GM18502 (cell line): ENCODE measurements around the gene MYBBP1A.
A peak's percentile ranks its signal among the peaks of the same experiment; 100 is the strongest.
"Not testable (repeated sequence)": the region's sequence is repeated elsewhere in the genome, so short reads cannot be mapped to it uniquely, and the experiment has no call there.

Experiments used
- ATAC-seq: cut with Tn5 transposase; IDR thresholded peaks from one replicate; pipeline ENCODE4 v1.9.1; 2021; ENCODE audit warnings: mild to moderate bottlenecking; ENCODE audit not compliant: unreplicated experiment, poor library complexity

MYBBP1A gene, protein sequence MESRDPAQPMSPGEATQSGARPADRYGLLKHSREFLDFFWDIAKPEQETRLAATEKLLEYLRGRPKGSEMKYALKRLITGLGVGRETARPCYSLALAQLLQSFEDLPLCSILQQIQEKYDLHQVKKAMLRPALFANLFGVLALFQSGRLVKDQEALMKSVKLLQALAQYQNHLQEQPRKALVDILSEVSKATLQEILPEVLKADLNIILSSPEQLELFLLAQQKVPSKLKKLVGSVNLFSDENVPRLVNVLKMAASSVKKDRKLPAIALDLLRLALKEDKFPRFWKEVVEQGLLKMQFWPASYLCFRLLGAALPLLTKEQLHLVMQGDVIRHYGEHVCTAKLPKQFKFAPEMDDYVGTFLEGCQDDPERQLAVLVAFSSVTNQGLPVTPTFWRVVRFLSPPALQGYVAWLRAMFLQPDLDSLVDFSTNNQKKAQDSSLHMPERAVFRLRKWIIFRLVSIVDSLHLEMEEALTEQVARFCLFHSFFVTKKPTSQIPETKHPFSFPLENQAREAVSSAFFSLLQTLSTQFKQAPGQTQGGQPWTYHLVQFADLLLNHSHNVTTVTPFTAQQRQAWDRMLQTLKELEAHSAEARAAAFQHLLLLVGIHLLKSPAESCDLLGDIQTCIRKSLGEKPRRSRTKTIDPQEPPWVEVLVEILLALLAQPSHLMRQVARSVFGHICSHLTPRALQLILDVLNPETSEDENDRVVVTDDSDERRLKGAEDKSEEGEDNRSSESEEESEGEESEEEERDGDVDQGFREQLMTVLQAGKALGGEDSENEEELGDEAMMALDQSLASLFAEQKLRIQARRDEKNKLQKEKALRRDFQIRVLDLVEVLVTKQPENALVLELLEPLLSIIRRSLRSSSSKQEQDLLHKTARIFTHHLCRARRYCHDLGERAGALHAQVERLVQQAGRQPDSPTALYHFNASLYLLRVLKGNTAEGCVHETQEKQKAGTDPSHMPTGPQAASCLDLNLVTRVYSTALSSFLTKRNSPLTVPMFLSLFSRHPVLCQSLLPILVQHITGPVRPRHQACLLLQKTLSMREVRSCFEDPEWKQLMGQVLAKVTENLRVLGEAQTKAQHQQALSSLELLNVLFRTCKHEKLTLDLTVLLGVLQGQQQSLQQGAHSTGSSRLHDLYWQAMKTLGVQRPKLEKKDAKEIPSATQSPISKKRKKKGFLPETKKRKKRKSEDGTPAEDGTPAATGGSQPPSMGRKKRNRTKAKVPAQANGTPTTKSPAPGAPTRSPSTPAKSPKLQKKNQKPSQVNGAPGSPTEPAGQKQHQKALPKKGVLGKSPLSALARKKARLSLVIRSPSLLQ (N-terminal part only)

DNA sequence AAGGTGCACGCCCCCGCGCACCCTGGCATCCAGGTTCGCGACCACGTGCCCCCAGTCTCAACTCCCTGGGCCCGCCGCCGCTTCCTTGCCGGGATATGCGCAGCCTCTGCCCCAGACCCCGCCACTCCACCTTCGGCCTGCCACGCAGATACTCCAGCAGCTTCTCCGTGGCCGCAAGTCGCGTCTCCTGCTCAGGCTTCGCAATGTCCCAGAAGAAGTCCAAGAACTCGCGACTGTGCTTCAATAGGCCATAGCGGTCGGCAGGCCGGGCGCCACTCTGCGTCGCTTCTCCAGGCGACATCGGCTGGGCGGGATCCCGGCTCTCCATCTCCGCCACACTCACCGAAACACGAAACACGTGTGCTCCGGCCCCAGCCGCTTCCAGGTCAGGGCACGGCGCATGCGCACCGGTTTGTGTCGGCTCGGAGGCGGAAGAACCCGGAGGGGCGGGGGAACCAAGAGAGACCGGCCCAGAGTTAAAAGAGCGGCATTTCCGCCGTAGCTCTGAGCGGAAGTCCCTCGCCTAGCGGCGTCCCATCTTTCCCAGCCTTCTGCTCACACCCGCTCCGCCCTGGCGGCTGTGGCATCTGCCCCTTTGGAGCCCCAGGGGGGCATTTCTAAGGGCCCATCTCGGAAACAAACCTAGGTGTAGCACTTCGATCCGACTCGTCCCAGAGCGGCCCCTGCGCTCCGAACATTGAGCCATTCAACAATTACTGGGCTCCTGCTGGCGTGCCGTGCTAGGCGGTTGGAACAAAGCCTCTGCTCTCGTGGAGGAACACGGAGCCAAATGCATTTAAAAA, at the start of gene MYBBP1A:
Gene MYBBP1A, minus strand, starts transcription at position 388 of the 803 bp plus-strand sequence. Its CDS starts 60 bp downstream, at position 328.
- peak; percentile 83 for ATAC-seq

DNA sequence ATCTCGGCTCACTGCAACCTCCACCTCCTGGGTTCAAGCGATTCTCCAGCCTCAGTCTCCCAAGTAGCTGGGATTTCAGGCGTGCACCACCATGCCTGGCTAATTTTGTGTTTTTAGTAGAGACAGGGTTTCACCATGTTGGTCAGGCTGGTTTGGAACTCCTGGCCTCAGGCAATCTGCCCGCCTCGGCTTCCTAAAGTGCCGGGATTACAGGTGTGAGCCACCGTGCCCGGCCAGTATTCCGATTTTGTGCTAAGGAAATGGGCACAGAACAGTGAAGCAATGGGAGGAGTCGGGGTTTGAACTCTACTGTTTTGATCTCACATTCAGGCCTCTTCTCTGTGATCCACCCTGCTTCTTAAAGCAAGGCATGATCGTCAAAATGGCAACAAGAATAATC, 49.6 kb upstream of the MYBBP1A start:
- not testable (repeated sequence) for ATAC-seq

DNA sequence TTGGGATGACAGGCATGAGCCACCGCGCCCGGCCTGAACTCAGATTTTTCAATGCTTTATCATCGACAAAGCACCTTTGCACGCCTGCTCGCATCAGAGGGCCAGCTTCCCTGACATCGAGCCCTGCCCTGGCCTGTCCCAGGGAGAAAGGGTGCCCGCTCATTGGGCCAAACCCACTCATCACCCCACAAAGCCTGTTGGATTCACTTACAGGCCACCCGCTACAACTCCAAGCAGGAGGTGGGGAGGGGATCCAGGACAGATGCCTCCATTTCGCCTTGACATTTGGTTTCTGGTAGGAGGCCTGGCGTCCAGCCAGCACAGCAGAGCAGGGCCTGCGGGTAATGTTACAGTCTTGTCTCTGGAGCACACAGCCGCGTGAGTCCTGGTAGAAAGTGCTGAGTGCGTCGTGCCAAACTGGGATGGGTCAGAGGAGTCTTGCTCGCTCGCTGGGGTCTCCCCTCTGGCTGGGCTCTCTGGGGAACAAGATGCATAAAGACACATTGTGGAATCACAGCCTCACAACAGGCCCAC, 49.0 kb upstream of the MYBBP1A start:
- no peak for ATAC-seq

DNA sequence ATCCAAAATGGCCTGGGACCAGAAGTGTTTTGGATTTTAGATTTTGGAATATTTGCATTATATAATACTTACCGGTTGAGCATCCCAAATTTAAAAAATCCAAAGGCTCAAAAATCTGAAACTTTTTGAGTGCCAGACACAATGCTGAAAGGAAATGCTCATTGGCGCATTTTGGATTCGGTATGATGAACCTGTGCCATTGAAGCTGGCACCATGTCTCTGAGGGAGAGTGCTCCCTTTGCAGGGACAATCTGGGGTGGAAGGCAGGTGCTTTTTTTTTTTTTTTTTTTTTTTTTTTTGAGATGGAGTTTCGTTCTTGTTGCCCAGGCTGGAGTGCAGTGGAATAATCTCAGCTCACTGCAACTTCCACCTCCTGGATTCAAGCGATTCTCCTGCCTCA, 46.9 kb upstream of the MYBBP1A start:
- no peak for ATAC-seq

DNA sequence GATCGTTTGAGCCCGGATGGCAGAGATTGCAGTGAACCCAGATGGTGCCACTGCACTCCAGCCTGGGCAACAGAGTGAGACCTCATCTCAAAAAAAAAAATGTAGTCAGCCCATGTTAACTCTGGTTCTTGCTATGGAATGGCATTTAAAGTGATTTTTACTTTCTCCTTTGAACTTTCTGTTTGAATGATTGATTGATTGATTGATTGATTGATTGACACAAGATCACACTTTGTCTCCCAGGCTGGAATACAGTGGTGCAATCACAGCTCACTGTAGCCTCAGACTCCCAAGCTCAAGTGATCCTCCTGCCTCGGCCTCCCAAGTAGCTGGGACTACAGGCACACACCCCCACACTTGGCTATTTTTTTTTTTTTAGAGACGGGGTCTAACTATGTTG, 46.1 kb upstream of the MYBBP1A start:
- no peak for ATAC-seq

DNA sequence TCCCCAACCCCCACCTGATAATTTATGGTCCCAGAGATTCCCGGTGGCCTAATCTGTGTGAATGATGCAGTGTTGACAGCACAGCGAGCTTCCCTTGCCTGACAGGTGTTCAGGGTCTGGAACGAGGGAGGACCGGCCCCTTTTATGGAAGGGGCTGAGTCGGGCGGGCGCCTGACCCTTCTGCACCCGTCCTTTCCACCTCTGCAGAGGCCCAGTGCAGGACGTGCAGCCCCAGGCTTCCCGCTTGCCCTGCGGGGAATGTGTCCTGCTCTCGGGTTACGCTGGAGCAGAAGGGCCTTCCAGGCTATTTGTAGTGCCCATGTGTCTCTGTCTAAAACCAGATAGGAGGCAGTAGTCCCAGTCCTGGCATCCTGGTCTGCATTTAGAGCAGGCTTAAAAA, 45.4 kb upstream of the MYBBP1A start:
- ATAC-seq: no peak

DNA sequence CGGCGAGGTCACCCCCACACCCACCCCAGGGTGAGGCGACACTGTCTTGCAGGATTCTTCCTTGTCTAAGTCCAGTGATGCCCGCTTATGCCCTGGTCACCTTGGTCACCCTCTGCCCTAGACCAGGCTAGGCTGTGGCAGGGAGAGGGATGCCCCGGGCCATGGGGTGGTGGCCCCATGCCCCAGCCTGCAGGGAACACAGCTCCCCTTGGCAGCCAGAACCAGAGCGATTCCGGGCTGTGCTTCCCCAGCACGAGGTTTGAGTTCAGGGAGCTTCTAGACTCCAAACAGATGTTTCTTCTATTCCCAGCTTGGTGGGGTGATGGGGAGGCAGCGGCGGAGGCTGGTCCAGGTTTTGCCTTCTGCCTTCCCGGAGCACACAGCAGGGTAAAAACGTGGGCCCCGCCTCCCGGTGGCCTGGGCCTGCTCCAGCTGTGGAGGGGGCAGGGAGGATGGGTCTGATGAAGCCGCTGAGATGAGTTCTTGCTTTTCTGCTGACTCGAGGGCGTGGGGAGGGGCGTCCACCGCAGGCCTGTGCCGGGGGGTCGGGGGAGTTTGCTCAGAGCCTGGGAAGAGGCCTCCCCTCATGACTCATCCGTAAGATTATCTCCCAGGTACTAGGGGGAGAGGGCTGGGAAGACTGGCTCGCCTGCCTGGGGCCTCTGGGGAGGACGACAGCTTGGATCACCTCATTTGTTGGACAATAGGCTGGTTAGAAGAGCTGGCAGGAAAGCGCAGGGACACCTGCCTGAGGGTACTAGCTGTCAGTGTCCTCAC, 44.5 kb upstream of the MYBBP1A start:
- no peak for ATAC-seq

DNA sequence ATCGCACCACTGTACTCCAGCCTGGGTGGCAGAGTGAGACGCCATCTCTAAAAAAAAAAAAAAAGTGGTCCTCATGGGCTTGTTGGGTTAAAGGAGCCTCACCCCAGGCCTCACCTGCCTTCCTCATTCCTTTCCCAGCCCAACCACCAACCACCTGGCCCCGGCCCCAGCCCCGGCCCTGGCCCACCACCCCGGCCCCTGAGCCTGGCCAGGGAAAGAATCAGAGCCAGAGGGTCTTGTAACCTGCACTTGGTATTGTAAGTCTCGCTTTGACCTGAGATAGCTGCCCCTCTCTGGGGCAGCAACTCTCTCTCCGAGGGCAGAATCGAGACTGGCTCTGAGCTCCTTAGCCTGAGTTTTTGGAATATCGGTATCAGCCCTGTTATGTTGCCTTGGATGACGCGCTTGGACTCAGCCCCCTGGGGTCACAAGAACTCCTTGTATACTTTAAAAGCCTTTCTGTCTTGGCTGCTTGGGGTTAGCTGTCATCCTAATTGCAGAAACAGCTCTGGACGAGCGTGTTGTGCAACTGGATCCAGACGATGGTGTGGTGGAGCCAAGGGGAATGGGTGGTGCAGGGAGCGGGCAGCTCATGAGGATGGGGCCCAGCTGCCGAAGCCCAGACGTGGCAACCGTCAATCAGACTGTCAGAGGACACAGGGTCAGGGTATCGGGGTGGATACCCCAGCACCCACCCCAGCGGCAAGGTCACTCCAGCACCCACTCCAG, 43.8 kb upstream of the MYBBP1A start:
- ATAC-seq: no peak

DNA sequence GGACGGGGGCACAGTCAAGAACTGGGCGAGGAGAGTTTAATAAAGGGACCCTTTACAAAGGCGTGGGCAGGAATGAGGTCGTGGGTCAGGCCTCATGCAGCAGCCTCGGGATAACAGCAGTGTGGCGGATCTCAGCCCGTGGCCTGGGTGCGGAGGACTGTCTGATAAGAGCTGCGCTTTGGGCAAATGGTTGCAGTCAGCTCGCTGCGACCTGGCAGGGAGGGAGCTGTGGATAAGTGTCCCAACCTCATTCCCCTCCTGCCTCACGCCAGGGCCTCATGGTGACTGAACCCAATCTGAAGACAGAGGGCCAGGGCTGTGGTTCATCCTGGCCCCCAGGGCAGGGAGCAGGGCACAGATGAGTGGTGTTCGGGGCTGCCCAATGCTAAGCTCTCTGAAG, 42.8 kb upstream of the MYBBP1A start:
- ATAC-seq: no peak

DNA sequence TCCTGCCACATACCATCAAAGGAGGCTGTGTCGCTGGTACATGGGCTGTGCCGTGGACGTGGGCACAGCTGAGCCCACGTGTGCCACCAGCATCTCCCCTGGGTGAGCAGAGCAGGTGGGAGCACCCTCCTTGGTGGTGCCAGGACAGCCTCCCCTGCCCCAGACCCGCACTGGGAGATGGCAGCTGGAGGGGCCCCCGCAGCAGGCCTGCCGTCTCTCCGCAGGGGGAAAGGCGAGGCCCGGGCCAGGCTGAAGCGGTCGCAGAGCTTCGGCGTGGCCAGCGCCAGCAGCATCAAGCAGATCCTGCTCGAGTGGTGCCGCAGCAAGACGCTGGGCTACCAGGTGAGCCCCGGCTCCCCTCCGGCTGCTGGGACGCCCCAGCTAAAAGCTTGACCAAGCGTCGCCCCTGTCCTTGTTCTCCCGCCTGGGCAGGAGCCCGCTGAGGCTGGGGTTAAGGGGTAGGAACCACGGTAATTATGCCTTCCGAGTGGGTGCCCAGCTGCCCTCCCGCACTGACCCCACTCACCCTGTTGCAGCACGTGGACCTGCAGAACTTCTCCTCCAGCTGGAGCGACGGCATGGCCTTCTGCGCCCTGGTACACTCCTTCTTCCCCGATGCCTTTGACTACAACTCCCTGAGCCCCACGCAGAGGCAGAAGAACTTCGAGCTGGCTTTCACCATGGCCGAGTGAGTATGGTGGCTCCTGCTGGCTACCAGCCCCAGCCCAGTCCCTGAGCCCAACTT, 41.6 kb upstream of the MYBBP1A start:
- ATAC-seq: no peak

DNA sequence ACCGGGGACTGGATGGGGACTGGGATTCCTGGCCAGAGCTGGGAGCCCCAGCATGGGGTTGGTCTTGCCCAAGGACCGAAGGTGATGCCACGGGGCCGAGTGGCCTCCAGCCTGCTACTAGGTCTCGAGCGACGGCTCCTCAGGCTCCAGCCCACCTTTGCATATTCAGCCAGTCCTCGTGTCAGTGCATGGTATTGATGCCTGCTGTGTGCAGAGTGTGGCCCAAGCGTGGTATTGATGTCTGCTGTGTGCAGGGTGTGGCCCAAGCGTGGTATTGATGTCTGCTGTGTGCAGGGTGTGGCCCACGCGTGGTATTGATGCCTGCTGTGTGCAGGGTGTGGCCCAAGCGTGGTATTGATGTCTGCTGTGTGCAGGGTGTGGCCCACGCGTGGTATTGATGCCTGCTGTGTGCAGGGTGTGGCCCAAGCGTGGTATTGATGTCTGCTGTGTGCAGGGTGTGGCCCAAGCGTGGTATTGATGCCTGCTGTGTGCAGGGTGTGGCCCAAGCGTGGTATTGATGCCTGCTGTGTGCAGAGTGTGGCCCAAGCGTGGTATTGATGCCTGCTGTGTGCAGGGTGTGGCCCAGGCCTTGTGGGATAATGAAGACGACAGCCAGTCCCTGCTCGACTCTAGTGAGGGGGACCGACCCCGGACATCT, 40.6 kb upstream of the MYBBP1A start:
- not testable (repeated sequence) for ATAC-seq

DNA sequence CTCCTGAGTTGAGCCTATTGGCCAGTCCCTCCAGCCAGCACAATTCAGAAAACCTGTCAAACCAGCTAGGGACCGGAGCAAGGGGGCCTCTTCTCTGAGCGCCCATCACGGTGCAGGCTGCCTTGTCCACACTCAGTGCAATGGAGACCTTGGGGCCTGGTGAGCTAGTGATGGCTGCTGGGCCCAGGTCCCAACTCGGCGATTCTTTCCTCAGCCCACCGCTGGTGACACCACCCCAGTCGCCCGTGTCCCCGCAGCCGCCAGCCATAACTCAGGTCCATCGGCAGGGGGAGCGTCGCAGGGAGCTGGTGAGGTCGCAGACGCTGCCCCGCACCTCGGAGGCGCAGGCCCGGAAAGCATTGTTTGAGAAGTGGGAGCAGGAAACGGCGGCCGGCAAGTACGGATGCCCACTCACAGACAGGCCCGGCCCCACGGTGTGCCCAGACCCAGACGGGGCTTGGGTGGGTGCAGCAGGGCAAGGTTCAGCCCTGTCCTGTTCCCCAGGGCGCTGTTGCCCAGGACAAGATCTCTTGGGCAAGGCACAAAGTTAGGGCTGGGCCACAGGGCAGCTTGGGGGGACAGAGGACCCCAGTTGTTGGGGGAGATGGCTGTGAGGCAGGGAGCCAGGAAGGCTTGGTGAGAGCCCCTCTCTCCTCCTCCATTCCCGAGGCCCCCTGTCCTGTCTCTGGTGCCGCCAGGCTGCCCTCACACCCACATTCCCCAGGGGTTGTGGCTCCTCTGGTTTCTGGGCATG, 39.9 kb upstream of the MYBBP1A start:
- ATAC-seq: no peak

DNA sequence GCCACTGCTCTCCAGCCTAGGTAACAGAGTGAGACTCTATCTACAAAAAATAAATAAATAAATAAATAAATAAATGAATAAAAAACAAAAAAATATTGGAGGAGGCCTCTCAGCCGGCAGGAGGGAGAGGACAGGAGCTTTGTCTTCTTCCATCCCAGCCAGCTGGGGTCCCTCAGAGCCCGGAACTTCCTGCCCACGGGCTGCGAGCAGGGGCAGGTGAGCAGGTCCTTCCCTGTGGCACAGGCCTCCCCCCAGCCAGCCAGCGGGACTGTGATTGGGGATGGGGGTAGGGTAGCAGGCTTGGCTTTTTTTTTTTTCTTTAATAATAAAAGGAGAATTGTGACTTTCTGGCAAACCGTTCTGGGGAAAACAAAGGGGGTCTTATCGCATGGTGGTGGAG, 39.2 kb upstream of the MYBBP1A start:
- ATAC-seq: no peak

DNA sequence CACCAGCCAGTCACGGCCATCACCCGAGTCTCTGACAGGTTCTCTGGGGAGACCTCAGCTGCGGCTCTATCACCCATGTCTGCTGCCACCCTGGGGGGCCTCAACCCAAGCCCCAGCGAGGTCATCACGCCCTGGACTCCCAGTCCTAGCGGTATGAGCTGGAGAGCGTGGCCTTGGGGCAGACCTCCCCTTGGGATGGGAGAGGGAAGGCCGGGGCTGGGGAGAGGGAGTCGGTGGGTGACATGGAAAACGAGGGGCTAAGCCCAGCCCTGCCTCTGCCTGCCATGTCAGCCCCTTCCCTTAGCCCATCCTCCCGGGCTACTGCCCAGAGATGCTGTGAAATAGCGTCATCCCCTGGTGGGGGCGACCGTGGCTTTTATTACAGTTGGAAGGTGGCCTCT, 37.8 kb upstream of the MYBBP1A start:
- no peak for ATAC-seq

DNA sequence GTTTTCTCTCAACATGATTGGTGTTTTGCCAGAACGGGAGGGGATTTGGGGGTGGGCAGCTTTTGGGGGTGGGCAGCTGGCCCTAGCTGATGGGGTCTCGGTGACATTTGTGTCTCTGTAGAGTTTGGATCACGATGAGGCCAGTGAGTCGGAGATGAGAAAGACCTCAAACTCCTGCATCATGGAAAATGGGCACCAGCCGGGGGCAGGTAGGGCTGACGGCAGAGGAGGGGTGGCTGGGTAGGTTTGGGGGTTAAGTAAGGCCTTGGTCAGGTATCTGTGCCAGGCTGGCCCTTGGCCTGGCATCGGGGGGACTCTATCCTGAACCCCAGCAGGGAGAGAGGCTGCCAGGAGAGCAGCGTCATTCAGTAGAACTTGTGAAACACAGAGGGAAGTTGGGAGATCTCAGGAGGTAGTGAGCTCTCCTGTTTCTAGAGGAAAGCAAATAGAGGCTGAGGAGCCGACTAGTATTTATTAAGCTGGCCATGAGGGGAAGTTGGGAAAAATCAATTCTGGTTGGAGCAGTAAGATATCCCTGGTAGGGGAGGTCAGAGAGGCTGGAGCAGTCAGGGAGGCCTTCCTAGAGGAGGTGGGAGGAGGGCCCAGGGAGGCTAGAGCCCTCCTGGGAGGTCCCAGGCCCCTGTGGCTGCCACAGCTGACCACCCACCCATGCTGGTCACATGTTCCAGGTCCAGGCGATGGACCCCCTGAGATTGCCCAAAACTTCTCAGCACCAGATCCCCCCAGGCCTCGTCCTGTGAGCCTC, 37.2 kb upstream of the MYBBP1A start:
- no peak for ATAC-seq
